OCI-LY3 (cell line): ENCODE measurements around the gene SERPINB7.
A peak's percentile ranks its signal among the peaks of the same experiment; 100 is the strongest.

Experiments used
- EZH2phosphoT487 ChIP-seq: fragments of 200-600 bp; shearing (Covaris generic); IDR thresholded peaks from 2 replicates; pipeline ENCODE4 v1.6.1; 2018; ENCODE audit warnings: antibody characterized with exemption, mixed run types, low read depth
- TF ChIP-seq, protein P1 (sequence below): fragments of 200-600, 300-600 bp; sonication (generic); IDR thresholded peaks from 2 replicates; pipeline ENCODE4 v1.5.1; 2014; ENCODE audit warnings: antibody characterized with exemption, low read length, low read depth

DNA sequence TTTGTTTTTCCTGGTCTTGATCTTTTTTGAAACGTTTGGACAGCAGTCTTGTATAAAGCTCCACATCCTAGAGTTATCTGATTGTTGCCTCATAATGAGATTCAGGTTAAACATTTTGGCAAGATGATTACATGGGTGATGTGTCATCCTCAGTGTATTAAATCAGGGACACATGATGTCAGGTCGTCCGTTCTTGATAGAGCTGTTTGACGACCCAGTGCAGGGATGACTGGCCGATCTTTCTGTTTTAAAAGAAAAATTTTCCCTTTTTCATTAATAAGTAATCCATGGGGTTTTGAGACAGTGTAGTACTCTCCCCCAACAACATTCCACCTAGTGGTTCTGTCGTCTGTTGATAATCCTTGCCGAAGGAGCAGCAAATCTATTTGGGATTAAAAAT is 67.8 kb downstream of the SERPINB7 start:
- TF ChIP-seq, protein P1, sequence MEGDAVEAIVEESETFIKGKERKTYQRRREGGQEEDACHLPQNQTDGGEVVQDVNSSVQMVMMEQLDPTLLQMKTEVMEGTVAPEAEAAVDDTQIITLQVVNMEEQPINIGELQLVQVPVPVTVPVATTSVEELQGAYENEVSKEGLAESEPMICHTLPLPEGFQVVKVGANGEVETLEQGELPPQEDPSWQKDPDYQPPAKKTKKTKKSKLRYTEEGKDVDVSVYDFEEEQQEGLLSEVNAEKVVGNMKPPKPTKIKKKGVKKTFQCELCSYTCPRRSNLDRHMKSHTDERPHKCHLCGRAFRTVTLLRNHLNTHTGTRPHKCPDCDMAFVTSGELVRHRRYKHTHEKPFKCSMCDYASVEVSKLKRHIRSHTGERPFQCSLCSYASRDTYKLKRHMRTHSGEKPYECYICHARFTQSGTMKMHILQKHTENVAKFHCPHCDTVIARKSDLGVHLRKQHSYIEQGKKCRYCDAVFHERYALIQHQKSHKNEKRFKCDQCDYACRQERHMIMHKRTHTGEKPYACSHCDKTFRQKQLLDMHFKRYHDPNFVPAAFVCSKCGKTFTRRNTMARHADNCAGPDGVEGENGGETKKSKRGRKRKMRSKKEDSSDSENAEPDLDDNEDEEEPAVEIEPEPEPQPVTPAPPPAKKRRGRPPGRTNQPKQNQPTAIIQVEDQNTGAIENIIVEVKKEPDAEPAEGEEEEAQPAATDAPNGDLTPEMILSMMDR, result no peak
- 0 out of 2 replicates have a peak, but pooled peaks have one; percentile 16 for TF ChIP-seq EZH2phosphoT487
